PC-9 (cell line): ENCODE measurements around the gene EIF5. TPM values are rescaled to one million over a fixed set of nuclear protein-coding genes. Genes with fewer than 3 reads are reported as not detected.
A peak's percentile ranks its signal among the peaks of the same experiment; 100 is the strongest.

Experiments
- BruUV-seq: library from RNA; stranded (reverse); fragments of 400-500 nt; replicated peaks from 2 replicates; lab custom pipeline; 2021; lab: Mats Ljungman, UMichigan
- CTCF ChIA-PET: fragments of 300-600 bp; sonication (Branson Sonifier 250); formaldehyde crosslinking; loops from one replicate; lab custom pipeline; 2022; ENCODE audit warnings: antibody characterized with exemption; lab: Charles Lee
- POLR2A ChIA-PET: fragments of 300-600 bp; sonication (Branson Sonifier 250); formaldehyde crosslinking; loops from one replicate; lab custom pipeline; 2022; ENCODE audit warnings: antibody characterized with exemption; ENCODE audit not compliant: unreplicated experiment; lab: Charles Lee
- DNase-seq, 2 experiments: peaks; one replicate each; pipeline versions ENCODE4 v3.0.0 to v3.0.0-alpha.2; 2015 to 2022; ENCODE audit warnings: mixed read lengths in 1 of 2
- H2AFZ ChIP-seq: fragments of 200-600 bp; sonication (generic); 2 replicates; pipeline ENCODE4 v1.8.1; 2017; ENCODE audit warnings: antibody characterized with exemption
- H3F3A ChIP-seq: fragments of 200-600 bp; sonication (generic); 2 replicates; pipeline ENCODE4 v1.8.1; 2017; ENCODE audit warnings: antibody characterized with exemption, mild to moderate bottlenecking, low read depth; ENCODE audit not compliant: insufficient read depth
- H3K27ac ChIP-seq: fragments of 200-600 bp; sonication (generic); 2 replicates; pipeline ENCODE4 v1.6.1; 2016; ENCODE audit warnings: mixed run types
- H3K27me3 ChIP-seq: fragments of 200-600 bp; sonication (generic); 2 replicates; pipeline ENCODE4 v1.6.1; 2016; ENCODE audit warnings: low read depth, mixed run types; ENCODE audit not compliant: insufficient read depth
- H3K36me3 ChIP-seq: fragments of 200-600 bp; sonication (generic); 2 replicates; pipeline ENCODE4 v1.6.1; 2016; ENCODE audit warnings: low read depth, mixed run types
- H3K4me1 ChIP-seq: fragments of 200-600 bp; sonication (generic); replicated peaks from 2 replicates; pipeline ENCODE4 v1.6.1; 2016; ENCODE audit warnings: mixed run types; ENCODE audit not compliant: insufficient read depth
- H3K4me2 ChIP-seq: fragments of 200-600 bp; sonication (generic); 2 replicates; pipeline ENCODE4 v1.6.1; 2017; ENCODE audit warnings: mixed run types
- H3K4me3 ChIP-seq: fragments of 200-600 bp; sonication (generic); 2 replicates; pipeline ENCODE4 v1.6.1; 2016; ENCODE audit warnings: mixed run types
- H3K79me2 ChIP-seq: fragments of 200-600 bp; sonication (generic); 2 replicates; pipeline ENCODE4 v1.6.1; 2017; ENCODE audit warnings: low read depth, mixed run types
- H3K9me2 ChIP-seq: fragments of 200-600 bp; sonication (generic); 2 replicates; pipeline ENCODE4 v1.8.1; 2017; ENCODE audit warnings: mild to moderate bottlenecking; ENCODE audit not compliant: insufficient read depth
- H3K9me3 ChIP-seq: fragments of 200-600 bp; sonication (generic); 2 replicates; pipeline ENCODE4 v1.8.1; 2016; ENCODE audit warnings: low read depth; ENCODE audit not compliant: insufficient read depth
- H4K20me1 ChIP-seq: fragments of 200-600 bp; sonication (generic); 2 replicates; pipeline ENCODE4 v1.8.1; 2017; ENCODE audit not compliant: insufficient read depth
- CTCF ChIP-seq: fragments of 200-600 bp; sonication (generic); conservative IDR thresholded peaks from 2 replicates; pipeline ENCODE4 v1.6.1; 2017; ENCODE audit warnings: mixed run types, antibody characterized with exemption, mild to moderate bottlenecking, moderate library complexity
- EZH2 ChIP-seq: fragments of 200-600 bp; sonication (generic); IDR thresholded peaks from 2 replicates; pipeline ENCODE4 v1.8.0; 2017; ENCODE audit warnings: antibody characterized with exemption, low read depth
- intact Hi-C: fragments of 100-400 bp; cut with micrococcal nuclease; formaldehyde crosslinking; loops from one replicate; pipeline ENCODE4 v1.10.0; 2022; ENCODE audit not compliant: unreplicated experiment
- total RNA-seq: library from RNA; stranded (reverse); gene quantifications from 2 replicates; pipeline ENCODE4 v1.2.3, GENCODE V29; 2021

EIF5 gene
- total RNA-seq, 1 experiment from 2014 or later, result 330 TPM

- H3K36me3 ChIP-seq, result no peaks in the 10 kb centered on the region
- H3F3A ChIP-seq, result peaks cover under 1% of the 10 kb centered on the region; the same call in 1 of the 2 replicates
- no peak overlapping the region for H3K4me3 ChIP-seq
- H3K4me2 ChIP-seq, result no peak overlapping the region
- peaks cover 4% of the 10 kb centered on the region; the same call in 1 of the 2 replicates for H3K9me2 ChIP-seq
- intact Hi-C loops, result no loop called here
- H2AFZ ChIP-seq, result no peak overlapping the region
- CTCF ChIA-PET, result interaction anchor here (0.6 kb wide), 1 partner anchor 25 kb away, joined by 6 read pairs; no protein-coding TSS in a partner anchor
- H3K79me2 ChIP-seq, result peaks cover 17% of the 10 kb centered on the region
- POLR2A ChIA-PET, result no interaction called here
- H3K27me3 ChIP-seq, result no peaks in the 10 kb centered on the region
- H3K4me1 ChIP-seq, result peaks cover 14% of the 10 kb centered on the region
- no peak overlapping the region for H3K27ac ChIP-seq
- peaks cover under 1% of the 10 kb centered on the region; the same call in 1 of the 2 replicates for H4K20me1 ChIP-seq
- 0 out of 2 replicates have a peak, but pooled peaks cover 3% of the 10 kb centered on the region for H3K9me3 ChIP-seq
- TF ChIP-seq CTCF (no peak), EZH2 (no peak)
- peak in 1 of 2 experiments; percentile 58 for DNase-seq
- BruUV-seq, result no TSS peak
Observed at GRCh38 chr14:103380719-103381377, 46.8 kb downstream of the EIF5 start.

GRCh38 chr14:103382376-103382775 is 48.3 kb downstream of the EIF5 start:
- H3K4me2 ChIP-seq, result no peak overlapping the region
- H3F3A ChIP-seq, result peaks cover 12% of the 10 kb centered on the region; the same call in 1 of the 2 replicates
- no peaks in the 10 kb centered on the region for H3K27me3 ChIP-seq
- H4K20me1 ChIP-seq, result peaks cover 14% of the 10 kb centered on the region
- no peak for TF ChIP-seq CTCF
- no peak for TF ChIP-seq EZH2
- no peak for DNase-seq
- intact Hi-C loops, result no loop called here
- CTCF ChIA-PET, result interaction anchor here (0.6 kb wide), 1 partner anchor 11 kb away, joined by 5 read pairs; no protein-coding TSS in a partner anchor
- H3K9me2 ChIP-seq, result peaks cover 4% of the 10 kb centered on the region; the same call in 1 of the 2 replicates
- no TSS peak for BruUV-seq
- no peak overlapping the region for H2AFZ ChIP-seq
- H3K4me3 ChIP-seq, result no peak overlapping the region
- H3K4me1 ChIP-seq, result peaks cover 21% of the 10 kb centered on the region
- peaks cover 32% of the 10 kb centered on the region for H3K79me2 ChIP-seq
- no peak overlapping the region for H3K27ac ChIP-seq
- H3K9me3 ChIP-seq, result 0 out of 2 replicates have a peak, but pooled peaks cover 3% of the 10 kb centered on the region
- no peaks in the 10 kb centered on the region for H3K36me3 ChIP-seq
- POLR2A ChIA-PET, result interaction anchor here (0.7 kb wide), 1 partner anchor 1622 kb away, joined by 3 read pairs; no protein-coding TSS in a partner anchor

DNA sequence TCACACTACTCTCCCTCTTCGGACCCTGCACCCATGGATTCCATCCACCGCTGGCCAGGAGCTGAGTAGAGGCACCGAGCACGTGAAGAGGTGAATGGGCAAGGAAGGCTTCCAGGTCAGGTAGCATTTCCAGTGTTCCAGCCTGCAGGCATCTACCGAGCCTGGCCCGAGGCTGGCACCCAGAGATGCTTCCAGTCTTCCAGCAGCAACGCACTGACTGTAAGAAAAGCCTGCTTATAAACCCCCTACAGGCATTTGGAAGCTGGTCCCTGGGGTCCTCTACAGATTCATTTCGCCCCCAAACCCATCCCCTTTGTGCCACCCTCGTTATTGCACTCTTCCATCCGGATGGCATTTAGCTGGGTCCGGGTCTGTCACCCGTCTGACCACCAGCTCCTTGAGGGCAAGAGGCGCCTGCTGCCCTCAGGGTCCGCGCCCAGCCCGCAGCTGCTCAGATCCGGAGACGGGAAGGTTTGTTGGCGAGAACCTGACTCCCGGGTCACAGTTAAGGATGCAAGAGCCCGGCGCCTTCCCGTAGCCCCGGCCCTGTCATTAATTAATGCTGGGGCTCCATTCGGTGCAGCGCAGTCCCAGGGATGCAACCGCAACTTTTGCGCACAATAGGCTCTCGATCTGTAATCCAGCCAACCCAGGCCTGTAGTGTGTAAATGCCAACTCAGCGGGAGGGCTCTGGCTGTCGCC is 50.6 kb downstream of the EIF5 start:
- TSS peak; percentile 63 for BruUV-seq
- CTCF ChIA-PET, result no interaction called here

More for the DNA sequence above, 50.6 kb downstream of the EIF5 start:
- Histone ChIP-seq H2AFZ (peak overlapping the region; percentile 83), H3K27ac (no peak overlapping the region), H3K9me3 (0 out of 2 replicates have a peak, but pooled peaks cover 3% of the 10 kb centered on the region), H3F3A (peaks cover 20% of the 10 kb centered on the region; the same call in 1 of the 2 replicates), H3K9me2 (peaks cover 4% of the 10 kb centered on the region; the same call in 1 of the 2 replicates), H3K4me3 (peak overlapping the region; percentile 72), H4K20me1 (peaks cover 31% of the 10 kb centered on the region), H3K27me3 (no peaks in the 10 kb centered on the region), H3K36me3 (peaks cover 8% of the 10 kb centered on the region; the same call in 1 of the 2 replicates), H3K4me2 (peak overlapping the region; percentile 92), H3K79me2 (peaks cover 54% of the 10 kb centered on the region), H3K4me1 (peaks cover 32% of the 10 kb centered on the region)
- no peak for DNase-seq
- TF ChIP-seq CTCF (no peak), EZH2 (no peak)
- intact Hi-C loops, result loop anchor here (2.0 kb wide), 1 partner anchor 50 kb away; the partner anchor contains the start of gene EIF5
- POLR2A ChIA-PET, result no interaction called here
